Ascending aorta (tissue), 2 donors: Measurements from ENCODE around the gene THAP2. TPM values are rescaled to one million over a fixed set of nuclear protein-coding genes. Genes with fewer than 3 reads are reported as not detected.

ENCODE experiments used
- DNase-seq, 2 donors: peaks; one replicate each; pipeline ENCODE4 v3.0.0-alpha.2; 2019; ENCODE audit warnings: low spot score in 2 of 2
- H3K27ac ChIP-seq, 2 donors: fragments of 200-600 bp; sonication (generic); one replicate each; pipeline ENCODE4 v1.5.1; 2016 to 2017; ENCODE audit warnings: mild to moderate bottlenecking in 1 of 2
- H3K27me3 ChIP-seq: fragments of 200-600 bp; sonication (generic); one replicate; pipeline ENCODE4 v1.5.1; 2017
- H3K36me3 ChIP-seq, 2 donors: fragments of 200-600 bp; sonication (generic); one replicate each; pipeline ENCODE4 v1.5.1; 2016
- H3K4me1 ChIP-seq, 2 donors: fragments of 200-600 bp; sonication (generic); one replicate each; pipeline ENCODE4 v1.5.1; 2016 to 2017; ENCODE audit warnings: mild to moderate bottlenecking in 1 of 2
- H3K4me3 ChIP-seq, 2 donors: fragments of 200-600 bp; sonication (generic); one replicate each; pipeline ENCODE4 v1.5.1; 2016 to 2017; ENCODE audit warnings: mild to moderate bottlenecking in 1 of 2
- H3K9me3 ChIP-seq, 2 donors: fragments of 200-600 bp; sonication (generic); one replicate each; pipeline ENCODE4 v1.5.1; 2016
- CTCF ChIP-seq, 3 experiments: fragments of 200-600 bp in 2 of 3; fragments of 450-650 bp in 1 of 3; sonication (generic) in 2 of 3; IDR thresholded peaks; one replicate each; pipeline ENCODE4 v1.5.1; 2016 to 2019; ENCODE audit warnings: antibody characterized with exemption in 3 of 3, mild to moderate bottlenecking in 1 of 3, moderate library complexity in 1 of 3
- intact Hi-C: fragments of 100-400 bp; cut with DNase I; formaldehyde crosslinking; loops from one replicate; pipeline ENCODE4 v1.15.1; 2023
- total RNA-seq: library from RNA; depleted of rRNA; stranded (reverse); fragments of >200 nt; gene quantifications from one replicate; pipeline ENCODE4 v1.1.0, GENCODE V29; 2016

THAP2 gene
- total RNA-seq, 1 donor from 2014 or later: 2.6 TPM

- DNase-seq: no peak
- no peaks in the 10 kb centered on the region for H3K9me3 ChIP-seq
- H3K27ac ChIP-seq: no peak overlapping the region
- H3K27me3 ChIP-seq: no peaks in the 10 kb centered on the region
- no peak for TF ChIP-seq CTCF (IDR thresholded peaks at IDR 0.05)
- no peaks in the 10 kb centered on the region for H3K4me1 ChIP-seq
- intact Hi-C loops: no loop called here
- no peak overlapping the region for H3K4me3 ChIP-seq
- peaks cover 55 to 64% of the 10 kb centered on the region in 2 donors for H3K36me3 ChIP-seq
Measured at GRCh38 chr12:71641390-71641789, 22.7 kb upstream of the THAP2 start.

GRCh38 chr12:71642264-71642663 is 21.8 kb upstream of the THAP2 start:
- Histone ChIP-seq H3K4me1 (no peaks in the 10 kb centered on the region), H3K27ac (no peak overlapping the region), H3K36me3 (peaks cover 52 to 64% of the 10 kb centered on the region in 2 donors), H3K9me3 (no peaks in the 10 kb centered on the region), H3K4me3 (no peak overlapping the region), H3K27me3 (no peaks in the 10 kb centered on the region)
- no peak for DNase-seq
- intact Hi-C loops: no loop called here
- TF ChIP-seq CTCF (IDR thresholded peaks at IDR 0.05): no peak

GRCh38 chr12:71645268-71645667 is 18.8 kb upstream of the THAP2 start:
- H3K27me3 ChIP-seq: no peaks in the 10 kb centered on the region
- no peak overlapping the region for H3K4me3 ChIP-seq
- intact Hi-C loops: no loop called here
- no peaks in the 10 kb centered on the region for H3K9me3 ChIP-seq
- no peak for DNase-seq
- no peak for TF ChIP-seq CTCF (IDR thresholded peaks at IDR 0.05)
- no peaks in the 10 kb centered on the region for H3K4me1 ChIP-seq
- H3K36me3 ChIP-seq: peaks cover 44 to 54% of the 10 kb centered on the region in 2 donors
- H3K27ac ChIP-seq: no peak overlapping the region

GRCh38 chr12:71646512-71646911 is 17.6 kb upstream of the THAP2 start:
- Histone ChIP-seq H3K4me3 (no peak overlapping the region), H3K9me3 (no peaks in the 10 kb centered on the region), H3K27ac (no peak overlapping the region), H3K4me1 (no peaks in the 10 kb centered on the region), H3K36me3 (peaks cover 45 to 46% of the 10 kb centered on the region in 2 donors), H3K27me3 (no peaks in the 10 kb centered on the region)
- intact Hi-C loops: no loop called here
- TF ChIP-seq CTCF (IDR thresholded peaks at IDR 0.05): no peak
- DNase-seq: no peak

- no peaks in the 10 kb centered on the region for H3K27me3 ChIP-seq
- H3K9me3 ChIP-seq: peaks cover 0 to 2% of the 10 kb centered on the region in 2 donors
- TF ChIP-seq CTCF (IDR thresholded peaks at IDR 0.05): no peak
- DNase-seq: no peak
- no peak overlapping the region for H3K27ac ChIP-seq
- H3K4me1 ChIP-seq: no peaks in the 10 kb centered on the region
- H3K36me3 ChIP-seq: peaks cover 29 to 30% of the 10 kb centered on the region in 2 donors
- intact Hi-C loops: no loop called here
- H3K4me3 ChIP-seq: no peak overlapping the region
Measured at GRCh38 chr12:71648537-71648936, 15.6 kb upstream of the THAP2 start.

GRCh38 chr12:71649401-71649800 is 14.7 kb upstream of the THAP2 start:
- Histone ChIP-seq H3K4me3 (no peak overlapping the region), H3K4me1 (no peaks in the 10 kb centered on the region), H3K9me3 (peaks cover 0 to 4% of the 10 kb centered on the region in 2 donors), H3K27me3 (no peaks in the 10 kb centered on the region), H3K27ac (no peak overlapping the region), H3K36me3 (peaks cover 26 to 29% of the 10 kb centered on the region in 2 donors)
- no peak for DNase-seq
- intact Hi-C loops: no loop called here
- no peak for TF ChIP-seq CTCF (IDR thresholded peaks at IDR 0.05)
